ENCODE measurements around the gene POLE. TPM values are rescaled to one million over a fixed set of nuclear protein-coding genes. Genes with fewer than 3 reads are reported as not detected.

Gene POLE
- total and polyA plus RNA-seq, 9 of the 15 experiments (the other 6 are each of a cell fraction or from before 2014, with no cell fraction given) = 2.4 to 154 (median 49.6) TPM

DNA sequence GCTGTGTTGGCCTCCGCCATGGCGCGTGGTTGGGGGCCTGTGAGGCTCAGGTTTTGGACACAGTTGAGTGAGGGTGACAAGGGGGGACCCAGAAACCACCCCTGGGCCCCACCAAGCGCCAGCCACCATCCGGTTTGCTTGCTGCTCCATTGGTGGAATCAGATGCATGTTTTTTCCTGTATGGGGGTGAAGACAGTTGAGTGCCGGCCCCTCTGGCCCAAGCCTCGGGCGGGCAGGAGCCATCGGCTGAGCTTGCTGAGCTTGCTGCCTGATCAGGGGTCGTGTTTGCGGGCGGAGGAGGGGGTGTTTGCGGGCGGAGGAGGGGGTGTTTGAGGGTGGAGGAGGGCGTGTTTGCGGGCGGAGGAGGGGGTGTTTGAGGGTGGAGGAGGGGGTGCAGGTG, 29.9 kb upstream of the POLE start:
- no peaks in the 10 kb centered on the region for H3K9me1 ChIP-seq (ENCODE audit: control insufficient read depth, insufficient read depth, low read length)
- FAIRE-seq (no peak), ATAC-seq (no peak), DNase-seq (ENCODE audit: extremely low read depth in 1 of 4, low spot score in 3 of 4) (no peak)
- ChIA-PET CTCF (ENCODE audit: low intra/inter-chr PET ratio) (no interaction called here), POLR2A (interaction anchor here (1.5 kb wide), 1 partner anchor 8 kb away, joined by 4 read pairs; no protein-coding TSS in a partner anchor)
- no peak overlapping the region for H2AFZ ChIP-seq (ENCODE audit: low read depth, low read length)
- H3K4me1 ChIP-seq (replicated peaks in 1 of 2; ENCODE audit: control insufficient read depth in 2 of 2, insufficient read depth in 2 of 2, low read length in 2 of 2) = peaks cover 0 to 6% of the 10 kb centered on the region in 2 experiments; a peak in 3 of 5 replicates
- H3K9me3 ChIP-seq (replicated peaks; ENCODE audit: control insufficient read depth, insufficient read depth, low read depth, low read length) = no peaks in the 10 kb centered on the region
- intact Hi-C loops (cut with micrococcal nuclease) (no loop called here), in situ Hi-C loops (cut with MboI) (no loop called here)
- H3K27me3 ChIP-seq (ENCODE audit: control insufficient read depth in 2 of 2, insufficient read depth in 2 of 2, low read length in 2 of 2) = no peaks in the 10 kb centered on the region
- no peaks in the 10 kb centered on the region; the same call in 1 of the 2 replicates for H4K20me1 ChIP-seq (replicated peaks; ENCODE audit: control insufficient read depth, insufficient read depth, low read length)
- H3K4me2 ChIP-seq (ENCODE audit: insufficient read depth, low read length) = no peak overlapping the region
- H3K9ac ChIP-seq (ENCODE audit: insufficient read depth in 1 of 2, low read depth in 2 of 2, low read length in 2 of 2) = no peak overlapping the region
- no peak overlapping the region for H3K27ac ChIP-seq (ENCODE audit: extremely low read depth, low read depth, low read length)
- no TSS peak for BruUV-seq (replicated peaks)
- H3K4me3 ChIP-seq = no peak overlapping the region
- H3K36me3 ChIP-seq (ENCODE audit: control insufficient read depth, insufficient read depth, low read length) = peaks cover 80% of the 10 kb centered on the region
- H3K79me2 ChIP-seq (ENCODE audit: control insufficient read depth, insufficient read depth, low read length) = peaks cover 31% of the 10 kb centered on the region
- no peak for TF ChIP-seq RBFOX2 (IDR thresholded peaks at IDR 0.05; ENCODE audit: low read depth, low read length)
- TF ChIP-seq, protein P1, sequence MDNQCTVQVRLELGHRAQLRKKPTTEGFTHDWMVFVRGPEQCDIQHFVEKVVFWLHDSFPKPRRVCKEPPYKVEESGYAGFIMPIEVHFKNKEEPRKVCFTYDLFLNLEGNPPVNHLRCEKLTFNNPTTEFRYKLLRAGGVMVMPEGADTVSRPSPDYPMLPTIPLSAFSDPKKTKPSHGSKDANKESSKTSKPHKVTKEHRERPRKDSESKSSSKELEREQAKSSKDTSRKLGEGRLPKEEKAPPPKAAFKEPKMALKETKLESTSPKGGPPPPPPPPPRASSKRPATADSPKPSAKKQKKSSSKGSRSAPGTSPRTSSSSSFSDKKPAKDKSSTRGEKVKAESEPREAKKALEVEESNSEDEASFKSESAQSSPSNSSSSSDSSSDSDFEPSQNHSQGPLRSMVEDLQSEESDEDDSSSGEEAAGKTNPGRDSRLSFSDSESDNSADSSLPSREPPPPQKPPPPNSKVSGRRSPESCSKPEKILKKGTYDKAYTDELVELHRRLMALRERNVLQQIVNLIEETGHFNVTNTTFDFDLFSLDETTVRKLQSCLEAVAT (IDR thresholded peaks at IDR 0.05) = no peak
- TF ChIP-seq ZKSCAN1 (IDR thresholded peaks at IDR 0.05; ENCODE audit: low read depth, low read length) = no peak
- TF ChIP-seq MAFK (IDR thresholded peaks at IDR 0.05; ENCODE audit: low read length) = no peak
- no peak for TF ChIP-seq NR2C2 (CRISPR knock-in tag; IDR thresholded peaks at IDR 0.05)
- no peak for TF ChIP-seq NR2C2 (tag; IDR thresholded peaks at IDR 0.05)
- 0 out of 2 replicates have a peak, but pooled peaks have one; percentile 41 for TF ChIP-seq POLR2AphosphoS2 (IDR thresholded peaks at IDR 0.05; ENCODE audit: low read length)
- 91% methylated on average over 9 of the region's 17 CpGs for WGBS (ENCODE audit: insufficient coverage, low coverage, missing lambda C conversion rate)
